ENCODE data around the gene NEU2. TPM values are rescaled to one million over a fixed set of nuclear protein-coding genes. Genes with fewer than 3 reads are reported as not detected.

NEU2 gene
- total RNA-seq, 1 experiment from 2014 or later: not detected

DNA sequence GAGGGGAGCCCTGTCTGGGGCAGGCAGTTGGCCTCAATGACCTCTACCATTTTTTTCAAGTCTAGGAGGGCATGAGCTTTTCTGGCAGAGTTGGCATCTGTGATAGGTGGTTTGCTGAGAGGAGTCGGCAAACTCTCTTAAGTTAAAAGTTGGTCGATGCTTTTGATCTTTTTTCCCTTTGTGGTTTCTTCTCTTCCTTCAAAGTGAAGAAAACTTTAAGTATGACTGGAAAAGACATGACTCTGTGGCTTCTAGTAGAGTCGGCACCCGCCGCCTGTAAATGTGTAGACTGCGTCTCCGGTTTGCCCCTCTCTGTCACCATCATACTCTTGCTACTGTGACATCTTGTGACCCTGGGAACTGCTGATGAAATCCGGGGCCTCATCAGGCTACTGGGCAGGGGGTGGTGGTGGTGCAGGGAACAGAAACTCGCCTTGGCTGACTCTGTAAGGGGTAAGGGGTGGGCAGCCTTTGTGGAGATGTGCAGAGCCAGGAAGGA lies 48.8 kb downstream of the NEU2 start:
- Mint-ChIP-seq H3K4me1 (peaks cover 26 to 33% of the 10 kb centered on the region in 2 experiments), H3K36me3 (ENCODE audit: insufficient read depth in 1 of 3, low read depth in 3 of 3) (no peaks in the 10 kb centered on the region), H3K4me3 (no peak overlapping the region), H3K9me3 (no peaks in the 10 kb centered on the region), H3K27ac (peak overlapping the region in 1 of 3 experiments; percentile 52; a peak in 1 of 7 replicates), H3K27me3 (ENCODE audit: low read depth) (peaks cover 2% of the 10 kb centered on the region; the same call in 1 of the 2 replicates)
- no peak overlapping the region for H2BK20ac ChIP-seq (ENCODE audit: low read depth, low read length, poor library complexity, severe bottlenecking)
- no peak overlapping the region for H3K27ac ChIP-seq (ENCODE audit: insufficient read length, low read depth, low read length)
- no peak overlapping the region for H3K4me2 ChIP-seq (ENCODE audit: insufficient read depth, insufficient read length, low read length)
- no peak overlapping the region for H4K5ac ChIP-seq (ENCODE audit: insufficient read length, low read depth, low read length)
- no peaks in the 10 kb centered on the region for H3K4me1 ChIP-seq (ENCODE audit: insufficient read depth, low read length)
- no peak overlapping the region for H3K4ac ChIP-seq (ENCODE audit: low read depth, low read length)
- no peaks in the 10 kb centered on the region for H3K27me3 ChIP-seq (ENCODE audit: insufficient read depth, low read length)
- no peak overlapping the region for H3K56ac ChIP-seq (ENCODE audit: insufficient read length, low read depth, low read length)
- DNase-seq: no peak
- H2BK120ac ChIP-seq (ENCODE audit: low read depth, low read length, poor library complexity, severe bottlenecking): no peak overlapping the region
- no peaks in the 10 kb centered on the region for H4K20me1 ChIP-seq (ENCODE audit: control insufficient read depth, insufficient read depth, insufficient read length)
- WGBS (ENCODE audit: extremely low coverage, insufficient read length, low lambda C conversion rate): no CpG with 5 or more reads among the region's 9 CpGs
- no peak overlapping the region for H2BK15ac ChIP-seq (ENCODE audit: low read depth, low read length)
- H2BK12ac ChIP-seq (ENCODE audit: insufficient read length, low read depth, low read length): no peak overlapping the region
- TF ChIP-seq, protein P1, sequence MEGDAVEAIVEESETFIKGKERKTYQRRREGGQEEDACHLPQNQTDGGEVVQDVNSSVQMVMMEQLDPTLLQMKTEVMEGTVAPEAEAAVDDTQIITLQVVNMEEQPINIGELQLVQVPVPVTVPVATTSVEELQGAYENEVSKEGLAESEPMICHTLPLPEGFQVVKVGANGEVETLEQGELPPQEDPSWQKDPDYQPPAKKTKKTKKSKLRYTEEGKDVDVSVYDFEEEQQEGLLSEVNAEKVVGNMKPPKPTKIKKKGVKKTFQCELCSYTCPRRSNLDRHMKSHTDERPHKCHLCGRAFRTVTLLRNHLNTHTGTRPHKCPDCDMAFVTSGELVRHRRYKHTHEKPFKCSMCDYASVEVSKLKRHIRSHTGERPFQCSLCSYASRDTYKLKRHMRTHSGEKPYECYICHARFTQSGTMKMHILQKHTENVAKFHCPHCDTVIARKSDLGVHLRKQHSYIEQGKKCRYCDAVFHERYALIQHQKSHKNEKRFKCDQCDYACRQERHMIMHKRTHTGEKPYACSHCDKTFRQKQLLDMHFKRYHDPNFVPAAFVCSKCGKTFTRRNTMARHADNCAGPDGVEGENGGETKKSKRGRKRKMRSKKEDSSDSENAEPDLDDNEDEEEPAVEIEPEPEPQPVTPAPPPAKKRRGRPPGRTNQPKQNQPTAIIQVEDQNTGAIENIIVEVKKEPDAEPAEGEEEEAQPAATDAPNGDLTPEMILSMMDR (conservative IDR thresholded peaks at IDR 0.05): no peak
- no peaks in the 10 kb centered on the region for H3K9me3 ChIP-seq (ENCODE audit: control insufficient read depth, low read depth, low read length)
- H4K91ac ChIP-seq (ENCODE audit: insufficient read length, low read depth, low read length): no peak overlapping the region
- H3T11ph ChIP-seq (ENCODE audit: low read length): no peak overlapping the region
- H4K8ac ChIP-seq (replicated peaks; ENCODE audit: insufficient read length, low read depth, low read length): no peak overlapping the region
- H2AFZ ChIP-seq (ENCODE audit: low read length): no peak overlapping the region
- no peak overlapping the region for H3K23ac ChIP-seq (ENCODE audit: insufficient read length, low read depth, low read length)
- H3K9ac ChIP-seq (ENCODE audit: extremely low read depth, insufficient read length, low read length): no peak overlapping the region
- H2AK5ac ChIP-seq (ENCODE audit: insufficient read length, low read length): no peak overlapping the region
- no peaks in the 10 kb centered on the region for H3K79me1 ChIP-seq (ENCODE audit: insufficient read depth, low read depth, low read length, poor library complexity, severe bottlenecking)
- H3K23me2 ChIP-seq (ENCODE audit: insufficient read length, low read depth, low read length, poor library complexity, severe bottlenecking): no peaks in the 10 kb centered on the region
- no peak overlapping the region for H2BK5ac ChIP-seq (ENCODE audit: insufficient read length, low read length)
- no peak overlapping the region for H3K14ac ChIP-seq (ENCODE audit: insufficient read depth, low read length)
- H3K79me2 ChIP-seq (ENCODE audit: insufficient read depth, low read length): no peaks in the 10 kb centered on the region
- no peak overlapping the region for H3K18ac ChIP-seq (ENCODE audit: insufficient read length, low read depth, low read length)

Data from H9 (cell line).